ENCODE measurements around the gene MAPK9. TPM values are rescaled to one million over a fixed set of nuclear protein-coding genes. Genes with fewer than 3 reads are reported as not detected.

The MAPK9 gene
- total RNA-seq, 1 donor, result 33.2 TPM

DNA sequence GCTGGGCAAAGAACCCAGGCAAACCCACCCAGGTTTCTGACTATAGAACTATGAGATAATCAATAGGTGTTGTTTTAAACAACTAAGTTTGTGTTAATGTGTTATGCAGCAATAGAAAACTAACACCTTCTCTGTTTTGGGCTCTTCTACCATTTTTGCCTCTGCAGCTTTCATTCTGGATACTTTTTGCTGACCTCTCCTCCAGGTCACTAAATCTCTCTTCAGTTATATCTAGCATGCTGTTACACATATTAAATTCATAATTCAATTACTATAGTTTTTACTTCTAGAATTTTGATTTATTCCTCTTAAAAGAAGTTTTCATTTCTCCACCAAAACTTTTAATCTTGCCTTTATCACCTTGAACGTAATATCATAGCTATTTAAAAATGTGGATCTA, 17.2 kb downstream of the MAPK9 start:
- DNase-seq (ENCODE audit: low read depth), result no peak
- H3K4me3 ChIP-seq (ENCODE audit: low read depth, low read length), result no peak overlapping the region
- TF ChIP-seq, protein P1, sequence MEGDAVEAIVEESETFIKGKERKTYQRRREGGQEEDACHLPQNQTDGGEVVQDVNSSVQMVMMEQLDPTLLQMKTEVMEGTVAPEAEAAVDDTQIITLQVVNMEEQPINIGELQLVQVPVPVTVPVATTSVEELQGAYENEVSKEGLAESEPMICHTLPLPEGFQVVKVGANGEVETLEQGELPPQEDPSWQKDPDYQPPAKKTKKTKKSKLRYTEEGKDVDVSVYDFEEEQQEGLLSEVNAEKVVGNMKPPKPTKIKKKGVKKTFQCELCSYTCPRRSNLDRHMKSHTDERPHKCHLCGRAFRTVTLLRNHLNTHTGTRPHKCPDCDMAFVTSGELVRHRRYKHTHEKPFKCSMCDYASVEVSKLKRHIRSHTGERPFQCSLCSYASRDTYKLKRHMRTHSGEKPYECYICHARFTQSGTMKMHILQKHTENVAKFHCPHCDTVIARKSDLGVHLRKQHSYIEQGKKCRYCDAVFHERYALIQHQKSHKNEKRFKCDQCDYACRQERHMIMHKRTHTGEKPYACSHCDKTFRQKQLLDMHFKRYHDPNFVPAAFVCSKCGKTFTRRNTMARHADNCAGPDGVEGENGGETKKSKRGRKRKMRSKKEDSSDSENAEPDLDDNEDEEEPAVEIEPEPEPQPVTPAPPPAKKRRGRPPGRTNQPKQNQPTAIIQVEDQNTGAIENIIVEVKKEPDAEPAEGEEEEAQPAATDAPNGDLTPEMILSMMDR (IDR thresholded peaks at IDR 0.05; ENCODE audit: insufficient read depth, low read depth, low read length), result no peak

DNA sequence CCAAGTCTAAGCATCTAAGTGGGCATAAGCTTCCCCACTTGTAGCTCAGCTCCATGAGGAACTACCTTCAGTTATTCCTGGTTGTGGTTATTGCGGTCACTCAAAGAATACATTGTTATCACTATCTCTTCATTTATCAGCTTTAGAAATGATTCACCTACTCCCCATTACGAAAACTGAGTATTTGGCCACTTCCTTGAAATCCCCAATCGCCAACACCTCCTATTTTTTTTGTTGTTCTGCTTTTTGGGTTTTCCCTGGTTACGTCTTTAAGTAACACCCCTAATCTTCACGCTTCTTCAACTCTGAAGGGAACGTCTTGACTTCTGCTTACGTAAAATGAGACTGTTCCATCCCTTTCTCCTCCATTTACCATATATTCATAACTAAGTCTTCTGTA, 20.7 kb downstream of the MAPK9 start:
- no peak for DNase-seq (ENCODE audit: low read depth)
- TF ChIP-seq, protein P1 (IDR thresholded peaks at IDR 0.05; ENCODE audit: insufficient read depth, low read depth, low read length), result no peak
- no peak overlapping the region for H3K4me3 ChIP-seq (ENCODE audit: low read depth, low read length)

DNA sequence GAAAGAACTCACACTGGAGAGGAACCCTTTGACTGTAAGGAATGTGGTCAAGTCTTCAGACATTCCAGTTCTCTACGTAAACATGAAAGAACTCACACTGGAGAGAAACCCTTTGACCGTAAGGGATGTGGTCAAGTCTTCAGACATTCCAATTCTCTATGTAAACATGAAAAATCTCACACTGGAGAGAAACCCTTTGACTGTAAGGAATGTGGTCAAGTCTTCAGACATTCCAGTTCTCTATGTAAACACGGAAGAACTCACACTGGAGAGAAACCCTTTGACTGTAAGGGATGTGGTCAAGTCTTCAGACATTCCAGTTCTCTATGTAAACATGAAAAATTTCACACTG, 32.6 kb downstream of the MAPK9 start:
- no peak overlapping the region for H3K4me3 ChIP-seq (ENCODE audit: low read depth, low read length)
- TF ChIP-seq, protein P1 (IDR thresholded peaks at IDR 0.05; ENCODE audit: insufficient read depth, low read depth, low read length), result no peak
- DNase-seq (ENCODE audit: low read depth), result no peak

DNA sequence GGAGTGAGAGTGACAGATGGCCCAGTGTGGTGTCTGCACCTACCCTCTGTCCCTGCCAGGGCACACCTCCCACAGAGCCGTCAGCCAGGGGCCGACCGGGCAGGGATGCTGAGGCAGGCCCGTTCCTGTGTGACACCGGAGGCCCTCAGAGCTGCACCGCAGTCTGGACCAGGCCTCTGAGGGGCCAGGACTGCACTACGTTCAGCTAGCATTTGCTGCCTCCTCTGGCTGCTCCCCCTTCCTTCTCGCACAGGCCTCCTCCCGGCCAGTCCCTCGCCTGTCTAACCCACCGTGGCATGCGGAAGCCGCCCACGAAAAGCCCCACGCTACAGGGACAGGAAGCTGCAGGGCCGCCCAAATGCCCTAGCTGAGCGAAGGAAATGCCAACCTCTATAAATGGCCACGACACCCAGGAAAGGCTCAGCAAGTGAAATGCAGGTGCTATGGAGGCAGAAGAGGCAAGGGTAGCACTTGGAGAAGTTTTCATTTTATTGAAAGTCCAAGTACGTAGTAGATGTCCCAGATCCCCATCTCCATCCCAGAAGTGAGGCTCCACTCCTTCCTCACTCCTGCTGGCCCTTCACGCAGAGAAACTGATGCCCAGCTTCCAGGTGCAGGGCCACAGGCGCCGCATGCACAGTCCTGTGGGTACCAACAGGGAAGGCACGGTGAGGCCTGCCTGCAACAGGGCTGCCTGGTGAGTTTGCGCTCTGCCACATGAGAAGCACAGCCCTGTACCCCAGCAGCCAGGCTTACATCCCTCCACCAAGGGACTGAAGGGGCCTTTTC, 38.7 kb downstream of the MAPK9 start:
- DNase-seq (ENCODE audit: low read depth), result no peak
- TF ChIP-seq, protein P1 (IDR thresholded peaks at IDR 0.05; ENCODE audit: insufficient read depth, low read depth, low read length), result no peak
- no peak overlapping the region for H3K4me3 ChIP-seq (ENCODE audit: low read depth, low read length)

DNA sequence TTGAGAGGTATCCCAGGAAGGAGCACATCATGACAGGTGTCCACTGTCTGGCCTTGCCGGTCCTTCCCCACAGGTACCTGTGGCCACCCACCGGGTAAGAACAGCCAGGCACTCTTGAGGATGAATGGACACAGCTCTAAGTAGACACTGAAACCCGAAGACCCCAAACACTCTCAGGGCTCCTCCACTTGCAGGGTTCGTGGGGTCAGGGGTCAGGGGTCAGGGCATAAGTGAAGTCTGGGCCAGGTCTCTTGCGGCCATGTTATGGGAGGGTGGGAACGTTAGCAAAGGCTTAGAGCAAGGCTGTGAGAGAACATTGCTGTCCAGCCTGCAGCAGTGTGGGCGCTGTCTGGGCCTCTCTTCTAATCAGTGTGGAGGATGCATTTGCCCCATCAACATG, 40.0 kb downstream of the MAPK9 start:
- DNase-seq (ENCODE audit: low read depth), result no peak
- no peak overlapping the region for H3K4me3 ChIP-seq (ENCODE audit: low read depth, low read length)
- TF ChIP-seq, protein P1 (IDR thresholded peaks at IDR 0.05; ENCODE audit: insufficient read depth, low read depth, low read length), result no peak

DNA sequence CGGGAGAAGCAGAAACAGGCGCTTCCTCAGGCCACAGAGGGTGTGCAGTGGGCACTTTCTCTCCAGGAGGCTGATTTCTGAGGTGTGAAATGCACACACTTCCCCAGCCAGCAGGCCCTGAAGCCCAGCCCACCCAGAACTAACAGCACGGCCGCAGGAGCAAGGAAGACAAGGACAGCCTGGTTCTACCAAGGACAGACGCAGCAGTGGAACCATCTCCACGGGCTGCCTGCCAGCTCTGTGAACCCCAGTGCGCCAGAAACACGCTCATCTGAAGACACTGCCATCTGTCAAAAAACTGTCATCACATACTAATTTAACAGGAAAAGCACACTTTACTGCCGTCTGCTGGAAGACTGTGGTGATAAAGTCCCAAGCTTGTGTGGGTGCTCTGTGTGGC, 40.7 kb downstream of the MAPK9 start:
- no peak for DNase-seq (ENCODE audit: low read depth)
- TF ChIP-seq, protein P1 (IDR thresholded peaks at IDR 0.05; ENCODE audit: insufficient read depth, low read depth, low read length), result no peak
- H3K4me3 ChIP-seq (ENCODE audit: low read depth, low read length), result no peak overlapping the region

DNA sequence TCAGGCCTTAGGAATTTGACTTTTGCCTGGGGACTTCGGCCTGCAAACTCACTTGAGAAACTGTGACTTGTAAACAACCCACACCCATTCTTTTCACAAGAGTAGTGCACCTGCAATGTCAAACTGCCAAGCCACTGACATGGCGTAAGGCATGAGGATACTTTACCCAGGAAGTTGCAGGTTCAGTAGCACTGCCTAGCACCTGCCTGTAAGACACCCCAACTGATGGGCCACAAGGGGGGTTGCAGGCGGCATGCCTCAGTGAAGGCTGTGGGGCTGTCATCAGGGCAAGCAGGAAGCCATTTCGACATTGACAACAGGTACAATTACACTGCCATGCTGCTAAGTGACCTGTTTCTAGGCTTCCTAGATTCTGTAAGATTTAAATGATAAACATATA, 41.6 kb downstream of the MAPK9 start:
- no peak for DNase-seq (ENCODE audit: low read depth)
- TF ChIP-seq, protein P1 (IDR thresholded peaks at IDR 0.05; ENCODE audit: insufficient read depth, low read depth, low read length), result no peak
- H3K4me3 ChIP-seq (ENCODE audit: low read depth, low read length), result no peak overlapping the region

Data from fibroblast of villous mesenchyme (primary cell).